Natural killer cell (primary cell): ENCODE data around the gene TMEM255B. TPM values are rescaled to one million over a fixed set of nuclear protein-coding genes. Genes with fewer than 3 reads are reported as not detected.

Source experiments
- ATAC-seq, 3 donors: fragments of 150-1000 bp in 2 of 3; fragments of 200-7000 bp in 1 of 3; cut with Tn5 transposase; 1 replicate in 1 of 3; 2 replicates in 2 of 3; pipeline ENCODE4 v1.10.0; 2021; ENCODE audit warnings: mild to moderate bottlenecking in 2 of 3, moderate library complexity in 2 of 3
- DNase-seq, 2 donors: peaks; one replicate each; pipeline versions ENCODE4 v3.0.0 to v3.0.0-alpha.2; 2013 to 2021; ENCODE audit warnings: mixed read lengths in 1 of 2
- H3K27ac ChIP-seq: one replicate; pipeline ENCODE4 v1.5.1; 2013; ENCODE audit warnings: mild to moderate bottlenecking, low read length
- H3K27me3 ChIP-seq: one replicate; pipeline ENCODE4 v1.6.1; 2013; ENCODE audit warnings: low read length; ENCODE audit not compliant: control insufficient read depth, insufficient read depth
- H3K36me3 ChIP-seq: one replicate; pipeline ENCODE4 v1.6.1; 2013; ENCODE audit warnings: low read length; ENCODE audit not compliant: control insufficient read depth, insufficient read depth
- H3K4me1 ChIP-seq: one replicate; pipeline ENCODE4 v1.6.1; 2013; ENCODE audit warnings: low read length; ENCODE audit not compliant: control insufficient read depth, insufficient read depth
- H3K4me3 ChIP-seq: one replicate; pipeline ENCODE4 v1.5.1; 2013; ENCODE audit warnings: low read length
- H3K9me3 ChIP-seq: one replicate; pipeline ENCODE4 v1.6.1; 2013; ENCODE audit warnings: low read length; ENCODE audit not compliant: control insufficient read depth, insufficient read depth
- H3K27ac Mint-ChIP-seq, 2 donors: one replicate each; pipeline ENCODE4 v1.8.0; 2022; ENCODE audit warnings: mild to moderate bottlenecking in 2 of 2, mixed read lengths in 2 of 2, moderate library complexity in 1 of 2
- H3K27me3 Mint-ChIP-seq, 2 donors: one replicate each; pipeline ENCODE4 v1.8.0; 2022; ENCODE audit warnings: low read depth in 2 of 2, mixed read lengths in 2 of 2
- H3K36me3 Mint-ChIP-seq: one replicate; pipeline ENCODE4 v1.8.0; 2022; ENCODE audit warnings: mixed read lengths
- H3K4me1 Mint-ChIP-seq, 2 donors: one replicate each; pipeline ENCODE4 v1.8.0; 2022; ENCODE audit warnings: mixed read lengths in 2 of 2
- H3K4me3 Mint-ChIP-seq: one replicate; pipeline ENCODE4 v1.8.0; 2022; ENCODE audit warnings: mild to moderate bottlenecking, moderate library complexity, mixed read lengths
- H3K9me3 Mint-ChIP-seq, 2 donors: one replicate each; pipeline ENCODE4 v1.8.0; 2022; ENCODE audit warnings: mixed read lengths in 2 of 2
- WGBS: methylation state at CpG from one replicate; pipeline ENCODE4 v1.1.7; 2013; ENCODE audit warnings: missing lambda C conversion rate; ENCODE audit not compliant: insufficient coverage; 5-methylcytosine and 5-hydroxymethylcytosine counted together
- intact Hi-C: fragments of 100-400 bp; cut with micrococcal nuclease; formaldehyde crosslinking; loops from one replicate; pipeline ENCODE4 v1.14.2; 2022
- total RNA-seq, 4 donors: library from RNA; stranded (reverse); fragments of 120-200 nt in 1 of 4; gene quantifications; one replicate each; pipeline versions ENCODE4 v1.2.3 to v1.2.4, GENCODE V29; 2013 to 2022
- TF ChIP-seq, protein P1 (sequence below): fragments of 200-600 bp; IDR thresholded peaks from one replicate; pipeline ENCODE4 v1.8.0; 2022; ENCODE audit warnings: antibody characterized with exemption

Gene TMEM255B
- total RNA-seq, 3 donors from 2014 or later (not counting 1 experiment from before 2014, with no cell fraction given), result 0.38 to 3.0 (median 1.0) TPM

DNA sequence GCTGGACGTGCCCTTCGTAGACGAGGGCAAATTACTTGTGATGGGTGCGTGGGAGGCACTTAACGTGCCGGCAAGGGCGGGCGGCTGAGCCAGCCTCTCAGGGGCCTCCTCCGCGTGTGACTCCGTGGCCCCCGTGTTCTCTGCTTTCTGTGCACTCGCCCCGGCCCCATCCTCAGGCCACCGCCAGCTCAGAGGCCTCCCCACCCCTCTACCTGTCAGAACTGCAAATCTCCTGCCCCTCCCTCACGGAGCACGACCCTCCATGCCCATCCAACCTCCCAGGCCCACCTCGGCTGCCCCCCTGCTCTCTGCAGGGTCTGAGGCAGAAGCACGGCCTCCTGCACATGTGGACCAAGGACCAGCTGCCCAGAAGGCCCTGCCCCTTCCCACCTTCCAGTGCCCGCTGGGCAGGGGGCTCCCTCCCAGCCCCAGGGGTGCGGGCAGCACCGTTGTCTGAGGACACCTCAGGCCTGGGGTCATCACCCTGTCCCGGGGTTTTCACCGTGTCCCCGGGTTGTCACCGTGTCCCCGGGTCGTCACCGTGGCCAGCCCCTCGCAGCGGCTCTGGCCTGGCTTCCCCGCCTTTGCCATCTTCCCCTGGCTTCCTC, 44.5 kb downstream of the TMEM255B start:
- no peak overlapping the region for H3K27ac ChIP-seq
- TF ChIP-seq, protein P1, sequence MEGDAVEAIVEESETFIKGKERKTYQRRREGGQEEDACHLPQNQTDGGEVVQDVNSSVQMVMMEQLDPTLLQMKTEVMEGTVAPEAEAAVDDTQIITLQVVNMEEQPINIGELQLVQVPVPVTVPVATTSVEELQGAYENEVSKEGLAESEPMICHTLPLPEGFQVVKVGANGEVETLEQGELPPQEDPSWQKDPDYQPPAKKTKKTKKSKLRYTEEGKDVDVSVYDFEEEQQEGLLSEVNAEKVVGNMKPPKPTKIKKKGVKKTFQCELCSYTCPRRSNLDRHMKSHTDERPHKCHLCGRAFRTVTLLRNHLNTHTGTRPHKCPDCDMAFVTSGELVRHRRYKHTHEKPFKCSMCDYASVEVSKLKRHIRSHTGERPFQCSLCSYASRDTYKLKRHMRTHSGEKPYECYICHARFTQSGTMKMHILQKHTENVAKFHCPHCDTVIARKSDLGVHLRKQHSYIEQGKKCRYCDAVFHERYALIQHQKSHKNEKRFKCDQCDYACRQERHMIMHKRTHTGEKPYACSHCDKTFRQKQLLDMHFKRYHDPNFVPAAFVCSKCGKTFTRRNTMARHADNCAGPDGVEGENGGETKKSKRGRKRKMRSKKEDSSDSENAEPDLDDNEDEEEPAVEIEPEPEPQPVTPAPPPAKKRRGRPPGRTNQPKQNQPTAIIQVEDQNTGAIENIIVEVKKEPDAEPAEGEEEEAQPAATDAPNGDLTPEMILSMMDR, result no peak
- Mint-ChIP-seq H3K27me3 (no peaks in the 10 kb centered on the region), H3K9me3 (no peaks in the 10 kb centered on the region), H3K27ac (no peak overlapping the region), H3K36me3 (no peaks in the 10 kb centered on the region), H3K4me3 (no peak overlapping the region), H3K4me1 (peaks cover 0 to 5% of the 10 kb centered on the region in 2 donors)
- no peak for DNase-seq
- intact Hi-C loops, result no loop called here
- H3K36me3 ChIP-seq, result no peaks in the 10 kb centered on the region
- H3K27me3 ChIP-seq, result no peaks in the 10 kb centered on the region
- no peak for ATAC-seq
- H3K4me3 ChIP-seq, result no peak overlapping the region
- no peaks in the 10 kb centered on the region for H3K4me1 ChIP-seq
- 81% methylated on average over 32 of the region's 32 CpGs for WGBS
- peaks cover 4% of the 10 kb centered on the region for H3K9me3 ChIP-seq

DNA sequence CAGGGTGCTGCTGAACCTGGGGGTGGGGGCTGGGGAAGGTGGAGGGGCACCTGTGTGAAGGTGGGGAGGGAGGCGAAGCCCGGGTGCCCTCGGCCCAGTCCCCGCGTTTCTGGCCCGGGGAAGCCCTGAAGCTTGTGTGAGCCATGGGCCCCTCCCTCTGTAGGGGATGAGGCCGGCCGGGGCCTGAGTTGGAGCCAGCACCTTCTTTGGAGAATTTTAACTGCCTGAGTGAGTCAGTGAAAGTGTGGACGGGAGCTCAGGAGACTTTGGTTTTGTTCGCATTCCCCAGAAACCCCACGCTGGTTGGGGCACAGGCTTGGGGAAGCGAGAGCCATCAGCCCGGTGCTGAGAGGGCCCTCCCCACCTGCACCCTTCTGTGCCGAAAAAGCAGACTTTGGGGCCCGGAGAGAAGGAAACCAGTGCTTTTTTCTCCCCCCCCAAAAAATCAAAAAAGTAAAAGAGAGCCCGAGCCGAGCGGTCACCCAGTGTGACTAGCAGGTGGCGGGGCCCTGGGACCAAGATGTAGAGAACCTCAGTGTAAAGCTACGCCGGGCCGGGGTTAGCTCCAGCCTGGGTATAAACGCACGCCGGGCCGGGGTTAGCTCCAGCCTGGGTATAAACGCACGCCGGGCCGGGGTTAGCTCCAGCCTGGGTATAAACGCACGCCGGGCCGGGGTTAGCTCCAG, 45.1 kb downstream of the TMEM255B start:
- intact Hi-C loops, result no loop called here
- Mint-ChIP-seq H3K4me3 (no peak overlapping the region), H3K9me3 (no peaks in the 10 kb centered on the region), H3K27me3 (no peaks in the 10 kb centered on the region), H3K4me1 (peaks cover 0 to 5% of the 10 kb centered on the region in 2 donors), H3K27ac (no peak overlapping the region), H3K36me3 (no peaks in the 10 kb centered on the region)
- DNase-seq (no peak), ATAC-seq (no peak)
- H3K4me1 ChIP-seq, result no peaks in the 10 kb centered on the region
- WGBS, result 93% methylated on average over 34 of the region's 34 CpGs
- TF ChIP-seq, protein P1, result no peak
- no peak overlapping the region for H3K27ac ChIP-seq
- H3K27me3 ChIP-seq, result no peaks in the 10 kb centered on the region
- H3K4me3 ChIP-seq, result no peak overlapping the region
- H3K9me3 ChIP-seq, result peaks cover 9% of the 10 kb centered on the region
- no peaks in the 10 kb centered on the region for H3K36me3 ChIP-seq

DNA sequence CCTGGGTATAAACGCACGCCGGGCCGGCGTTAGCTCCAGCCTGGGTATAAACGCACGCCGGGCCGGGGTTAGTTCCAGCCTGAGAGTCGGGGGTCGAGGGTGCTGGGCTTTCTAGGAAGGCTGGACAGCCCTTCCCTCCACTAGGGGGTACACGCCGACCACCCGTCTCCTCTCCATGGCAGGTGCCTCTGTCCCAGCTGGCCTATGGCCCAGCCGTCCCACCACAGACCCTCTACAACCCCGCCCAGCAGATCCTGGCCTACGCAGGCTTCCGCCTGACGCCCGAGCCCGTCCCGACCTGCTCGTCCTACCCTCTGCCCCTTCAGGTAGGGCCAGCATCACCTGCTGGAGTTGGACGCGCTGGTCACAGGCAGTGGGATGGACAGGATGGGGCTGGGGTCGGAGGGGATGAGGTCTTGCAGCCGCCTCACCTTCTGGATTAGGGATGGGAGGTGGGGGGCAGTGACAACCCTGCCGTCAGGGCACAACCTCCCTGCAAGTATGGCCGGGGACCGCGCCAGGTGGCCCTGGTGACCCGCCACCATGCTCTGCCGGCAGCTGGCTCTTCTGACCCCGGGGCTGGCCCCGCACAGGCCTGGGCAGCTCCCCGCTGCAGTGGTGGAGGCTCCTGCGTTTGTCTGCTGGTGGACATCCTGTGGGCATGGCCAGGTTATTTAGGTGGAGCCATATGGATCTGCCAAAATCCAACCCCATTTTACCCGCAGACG, 45.8 kb downstream of the TMEM255B start:
- Mint-ChIP-seq H3K9me3 (no peaks in the 10 kb centered on the region), H3K27me3 (no peaks in the 10 kb centered on the region), H3K36me3 (no peaks in the 10 kb centered on the region), H3K4me1 (peaks cover 0 to 5% of the 10 kb centered on the region in 2 donors), H3K4me3 (no peak overlapping the region), H3K27ac (no peak overlapping the region)
- no peaks in the 10 kb centered on the region for H3K36me3 ChIP-seq
- H3K27me3 ChIP-seq, result no peaks in the 10 kb centered on the region
- WGBS, result 91% methylated on average over 39 of the region's 39 CpGs
- TF ChIP-seq, protein P1, result no peak
- H3K27ac ChIP-seq, result no peak overlapping the region
- intact Hi-C loops, result no loop called here
- H3K9me3 ChIP-seq, result peaks cover 9% of the 10 kb centered on the region
- no peaks in the 10 kb centered on the region for H3K4me1 ChIP-seq
- ATAC-seq (no peak), DNase-seq (no peak)
- H3K4me3 ChIP-seq, result no peak overlapping the region
